Posterior cingulate gyrus (tissue), 11 donors: ENCODE data around the gene HECTD2.
"Not testable (repeated sequence)": the region's sequence is repeated elsewhere in the genome, so short reads cannot be mapped to it uniquely, and the experiment has no call there.

Source experiments
- DNase-seq, 10 donors: peaks; one replicate each; pipeline versions ENCODE4 v3.0.0 to v3.0.0-alpha.2; 2020 to 2021; ENCODE audit warnings: mixed read lengths in 3 of 10
- intact Hi-C: fragments of 100-400 bp; cut with DNase I; formaldehyde crosslinking; loops from one replicate; pipeline ENCODE4 v1.15.1; 2023

HECTD2 gene

GRCh38 chr10:91411621-91412020 lies 1.5 kb downstream of the HECTD2 start:
- no peak for DNase-seq
- intact Hi-C loops: loop anchor here (5.0 kb wide), 1 partner anchor 499 kb away; no protein-coding TSS in a partner anchor

GRCh38 chr10:91412354-91413087 lies 2.4 kb downstream of the HECTD2 start:
- no peak for DNase-seq
- intact Hi-C loops: loop anchor here (5.0 kb wide), 1 partner anchor 500 kb away; no protein-coding TSS in a partner anchor

- intact Hi-C loops: no loop called here
- no peak for DNase-seq
Observed at GRCh38 chr10:91415816-91416215, 5.7 kb downstream of the HECTD2 start.

GRCh38 chr10:91416339-91416855 lies 6.3 kb downstream of the HECTD2 start:
- DNase-seq: no peak
- intact Hi-C loops: no loop called here

- intact Hi-C loops: no loop called here
- no peak for DNase-seq
Observed at GRCh38 chr10:91418416-91418815, 8.3 kb downstream of the HECTD2 start.

- intact Hi-C loops: no loop called here
- no peak for DNase-seq
Observed at GRCh38 chr10:91420868-91421267, 10.7 kb downstream of the HECTD2 start.

- intact Hi-C loops: no loop called here
- no peak for DNase-seq
Observed at GRCh38 chr10:91422915-91423314, 12.8 kb downstream of the HECTD2 start.

GRCh38 chr10:91424016-91424415 lies 13.9 kb downstream of the HECTD2 start:
- no peak for DNase-seq
- intact Hi-C loops: no loop called here

- no peak for DNase-seq
- intact Hi-C loops: no loop called here
Observed at GRCh38 chr10:91432175-91432574, 22.0 kb downstream of the HECTD2 start.

GRCh38 chr10:91433620-91434019 lies 23.5 kb downstream of the HECTD2 start:
- no peak for DNase-seq
- intact Hi-C loops: no loop called here

GRCh38 chr10:91434041-91434440 lies 23.9 kb downstream of the HECTD2 start:
- intact Hi-C loops: no loop called here
- no peak for DNase-seq

- intact Hi-C loops: no loop called here
- DNase-seq: no peak
Observed at GRCh38 chr10:91435241-91435640, 25.1 kb downstream of the HECTD2 start.

- DNase-seq, intact Hi-C loops: not testable (repeated sequence)
Observed at GRCh38 chr10:91438228-91438627, 28.1 kb downstream of the HECTD2 start.

- no peak for DNase-seq
- intact Hi-C loops: no loop called here
Observed at GRCh38 chr10:91444211-91445182, 34.4 kb downstream of the HECTD2 start.

GRCh38 chr10:91452063-91452462 lies 41.9 kb downstream of the HECTD2 start:
- no peak for DNase-seq
- intact Hi-C loops: no loop called here

- intact Hi-C loops: no loop called here
- DNase-seq: no peak
Observed at GRCh38 chr10:91453535-91453934, 43.4 kb downstream of the HECTD2 start.

GRCh38 chr10:91455135-91455534 lies 45.0 kb downstream of the HECTD2 start:
- DNase-seq, intact Hi-C loops: not testable (repeated sequence)

GRCh38 chr10:91460681-91461080 lies 50.5 kb downstream of the HECTD2 start:
- intact Hi-C loops: no loop called here
- DNase-seq: no peak

GRCh38 chr10:91462423-91462822 lies 52.3 kb downstream of the HECTD2 start:
- no peak for DNase-seq
- intact Hi-C loops: no loop called here

- DNase-seq: peak in 1 of 10 donors; percentile 30
- intact Hi-C loops: no loop called here
Observed at GRCh38 chr10:91464500-91464899, 54.4 kb downstream of the HECTD2 start.

GRCh38 chr10:91465261-91465660 lies 55.1 kb downstream of the HECTD2 start:
- DNase-seq: no peak
- intact Hi-C loops: no loop called here
